ENCODE results near the gene PRRT1B.

The PRRT1B gene

DNA sequence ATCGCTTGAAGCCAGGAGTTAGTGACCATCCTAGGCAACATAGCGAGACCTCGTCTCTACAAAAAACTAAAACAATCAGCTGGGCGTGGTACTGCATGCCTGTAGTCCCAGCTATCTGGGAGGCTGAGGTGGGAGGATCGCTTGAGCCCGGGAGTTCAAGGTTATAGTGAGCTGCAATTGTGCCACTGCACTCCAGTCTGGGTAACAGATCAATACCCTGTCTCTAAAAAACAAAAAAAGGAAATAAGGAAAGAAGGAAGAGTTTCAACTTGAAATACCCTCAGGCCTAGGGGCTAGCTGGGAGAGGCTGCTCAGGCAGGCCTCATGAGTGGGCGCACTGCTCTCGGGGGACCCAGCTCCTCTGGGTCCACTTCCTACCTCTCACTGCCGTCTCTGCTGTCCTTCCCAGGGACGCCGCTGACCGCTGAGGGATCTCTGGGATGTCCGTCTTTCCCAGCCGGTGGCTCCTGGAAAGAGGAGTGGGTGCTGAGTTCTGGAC is 56.4 kb downstream of the PRRT1B start:
- DNase-seq, result no peak

DNA sequence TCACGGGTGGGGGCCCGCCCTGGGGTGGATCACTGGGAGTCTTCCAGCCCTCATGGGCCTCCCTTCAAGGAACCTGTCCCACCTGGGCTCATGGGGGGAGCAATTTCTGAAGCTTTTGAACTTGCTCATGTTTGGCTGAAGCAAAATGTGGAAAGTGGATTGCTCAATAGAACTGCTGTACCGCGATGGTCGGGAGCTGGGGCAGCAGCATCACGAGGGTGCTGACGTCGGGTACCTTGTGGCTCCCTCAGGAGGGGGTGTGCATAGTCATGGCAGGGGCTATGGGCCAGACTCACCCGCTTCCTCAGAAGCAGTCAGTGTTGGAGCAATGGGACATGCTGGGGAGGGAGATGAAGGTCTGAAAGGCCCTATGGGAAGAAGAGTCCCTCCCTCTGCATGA is 57.9 kb downstream of the PRRT1B start:
- DNase-seq, result no peak

DNA sequence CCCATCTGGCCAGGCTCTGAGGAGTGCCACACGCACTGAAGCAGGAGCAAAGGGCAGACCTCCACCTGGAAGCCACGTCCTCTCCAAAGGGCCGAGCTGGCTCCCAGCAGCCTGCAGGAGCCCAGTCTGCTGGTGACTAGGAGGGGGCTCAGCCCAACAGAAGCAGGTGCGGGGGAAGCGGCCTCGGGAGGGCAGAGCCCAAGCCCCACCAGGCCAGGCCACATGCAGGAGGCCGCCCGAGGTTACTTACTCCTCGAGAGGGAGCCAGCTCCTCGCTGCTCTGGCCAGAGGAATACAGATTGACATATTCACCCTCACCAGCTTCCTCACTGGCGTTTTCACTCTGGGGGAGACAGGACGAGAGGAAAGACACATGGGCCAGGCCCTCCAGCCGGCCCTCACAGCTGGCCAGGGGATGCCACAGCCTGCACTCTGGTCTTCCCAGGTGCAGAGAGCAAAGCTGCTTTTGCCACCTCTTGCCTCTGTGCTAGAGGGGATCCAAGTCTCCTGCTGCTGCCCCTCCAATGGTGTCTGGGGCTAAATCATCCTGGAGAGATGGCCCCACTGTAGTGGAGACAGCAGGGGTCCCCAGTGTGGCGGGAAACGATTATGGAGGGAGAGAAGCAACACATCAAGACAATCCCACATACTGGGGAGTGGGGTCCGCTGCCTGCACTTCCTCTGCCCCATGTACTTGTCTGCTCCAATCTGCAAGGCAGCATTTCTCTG is 58.6 kb downstream of the PRRT1B start:
- no peak for DNase-seq

DNA sequence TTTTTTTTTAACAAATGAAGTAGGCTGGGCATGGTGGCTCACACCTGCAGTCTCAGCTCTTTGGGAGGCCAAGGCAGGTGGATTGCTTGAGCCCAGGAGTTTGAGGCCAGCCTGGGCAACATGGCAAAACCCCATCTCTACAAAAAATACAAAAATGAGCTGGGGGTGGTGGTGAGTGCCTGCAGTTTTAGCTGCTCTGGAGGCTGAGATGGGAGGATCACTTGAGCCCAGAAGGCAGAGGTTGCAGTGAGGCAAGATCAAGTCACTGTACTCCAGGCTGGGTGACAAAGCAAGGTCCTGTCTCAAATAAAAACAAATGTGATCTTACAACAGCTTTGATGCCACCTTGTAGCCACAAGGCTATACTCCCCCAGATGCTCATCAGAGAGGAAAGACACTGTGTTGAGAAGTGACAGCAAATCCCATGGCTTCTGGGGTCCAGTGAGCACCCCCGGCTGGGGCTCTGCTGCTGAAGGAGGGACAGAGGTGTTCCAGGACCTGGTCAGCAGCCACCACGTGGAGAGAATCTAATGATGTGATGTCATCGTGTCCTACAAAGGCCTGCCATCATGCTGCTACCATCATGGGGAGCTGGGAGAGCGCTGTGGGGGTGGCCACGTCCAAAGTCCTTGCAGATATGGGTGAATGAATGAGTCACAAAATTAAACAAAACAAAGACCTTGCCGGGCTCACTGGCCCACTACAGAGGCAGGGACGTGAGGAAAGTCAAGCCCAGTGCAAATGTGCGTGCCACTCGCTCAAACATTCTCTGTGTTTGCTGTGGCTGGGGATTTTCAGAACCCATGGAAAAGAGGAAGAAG is 60.7 kb downstream of the PRRT1B start:
- DNase-seq, result no peak

DNA sequence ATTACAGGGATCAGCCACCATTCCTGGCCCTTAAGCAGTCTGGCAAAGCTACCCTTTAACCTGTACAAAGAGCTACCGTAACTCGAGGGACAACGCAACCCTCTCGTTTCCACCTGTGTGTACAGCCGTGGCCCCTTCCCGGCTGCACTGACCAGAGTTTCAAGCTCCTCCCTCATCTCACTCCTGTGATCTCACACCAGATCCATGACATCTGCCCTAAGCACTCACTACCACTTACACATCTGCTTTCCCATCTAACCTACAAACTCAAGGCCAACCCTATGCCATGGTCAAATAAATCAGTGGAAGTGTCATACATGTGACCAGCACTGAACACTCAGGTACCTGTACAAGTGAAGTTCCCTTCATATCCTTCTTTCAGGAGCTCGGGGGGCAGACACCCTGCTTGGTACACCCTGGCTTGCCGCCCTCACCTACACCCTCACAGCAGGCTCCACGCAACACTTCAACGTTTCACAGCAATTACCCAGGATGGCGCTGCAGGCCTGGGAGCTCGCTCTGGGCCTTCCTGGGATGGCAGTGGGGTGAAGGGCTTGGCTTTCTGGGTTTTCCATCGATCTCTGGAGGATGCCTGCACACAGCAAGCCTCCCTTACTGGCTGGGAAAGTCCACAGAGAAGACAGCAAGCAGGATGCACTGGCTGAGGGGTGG is 61.7 kb downstream of the PRRT1B start:
- DNase-seq, result no peak

DNA sequence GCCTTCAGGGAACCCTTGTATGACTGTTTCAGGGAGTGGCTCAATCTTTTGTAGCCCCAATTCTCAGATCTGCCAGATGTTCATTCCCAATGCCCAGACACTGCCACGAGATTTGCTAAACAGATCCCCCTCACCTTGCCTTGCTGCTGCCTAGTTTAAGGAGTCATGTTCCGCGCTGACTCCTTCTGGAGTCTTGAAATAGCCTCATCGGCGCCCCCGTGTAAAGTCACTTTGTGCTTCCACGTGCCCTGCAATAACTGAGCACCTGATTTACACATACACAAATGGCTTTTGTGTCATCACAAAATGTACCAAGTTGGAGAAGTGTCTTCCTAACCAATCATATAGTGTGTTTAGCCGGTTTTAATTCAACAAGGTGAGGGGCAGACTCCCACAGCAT is 62.3 kb downstream of the PRRT1B start:
- DNase-seq, result no peak

DNA sequence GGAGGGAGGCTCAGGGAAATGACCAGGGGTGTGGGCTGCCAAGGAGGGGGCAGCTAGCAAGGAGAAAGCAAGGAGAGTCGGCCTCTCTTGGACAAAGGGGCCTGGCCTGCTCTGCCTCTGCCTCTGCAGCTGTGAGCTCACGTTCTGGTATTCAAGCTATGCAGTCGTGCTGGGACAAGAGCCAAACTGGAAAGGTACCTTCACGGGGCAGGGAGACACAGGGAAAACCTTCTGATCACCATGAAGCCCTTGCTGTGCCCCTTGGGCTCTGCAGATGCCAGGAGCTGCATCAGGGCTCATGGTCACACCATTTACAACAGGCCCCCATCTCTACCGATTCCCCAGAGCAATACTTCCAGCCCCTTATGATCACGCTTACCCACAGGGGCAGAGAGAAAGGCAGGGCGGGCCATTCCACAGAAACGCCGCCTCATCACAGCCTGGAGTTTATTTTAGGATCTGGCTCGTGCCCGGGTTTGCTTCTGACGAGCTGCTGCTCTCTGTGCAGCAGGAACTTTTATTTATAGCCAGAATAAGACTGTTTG is 63.2 kb downstream of the PRRT1B start:
- no peak for DNase-seq

Measured in activated CD4-positive, alpha-beta T cell treated with anti-CD3 and anti-CD28 coated beads for 1 hour (primary cell).